ENCODE data around the gene ZNF394. TPM values are rescaled to one million over a fixed set of nuclear protein-coding genes. Genes with fewer than 3 reads are reported as not detected.
"Not testable (repeated sequence)": the region's sequence is repeated elsewhere in the genome, so short reads cannot be mapped to it uniquely, and the experiment has no call there.

ZNF394 gene
- 7.7 TPM for polyA plus RNA-seq (2013, experiment 1 of 2)
- polyA plus RNA-seq (2013, experiment 2 of 2): 7.6 TPM

DNA sequence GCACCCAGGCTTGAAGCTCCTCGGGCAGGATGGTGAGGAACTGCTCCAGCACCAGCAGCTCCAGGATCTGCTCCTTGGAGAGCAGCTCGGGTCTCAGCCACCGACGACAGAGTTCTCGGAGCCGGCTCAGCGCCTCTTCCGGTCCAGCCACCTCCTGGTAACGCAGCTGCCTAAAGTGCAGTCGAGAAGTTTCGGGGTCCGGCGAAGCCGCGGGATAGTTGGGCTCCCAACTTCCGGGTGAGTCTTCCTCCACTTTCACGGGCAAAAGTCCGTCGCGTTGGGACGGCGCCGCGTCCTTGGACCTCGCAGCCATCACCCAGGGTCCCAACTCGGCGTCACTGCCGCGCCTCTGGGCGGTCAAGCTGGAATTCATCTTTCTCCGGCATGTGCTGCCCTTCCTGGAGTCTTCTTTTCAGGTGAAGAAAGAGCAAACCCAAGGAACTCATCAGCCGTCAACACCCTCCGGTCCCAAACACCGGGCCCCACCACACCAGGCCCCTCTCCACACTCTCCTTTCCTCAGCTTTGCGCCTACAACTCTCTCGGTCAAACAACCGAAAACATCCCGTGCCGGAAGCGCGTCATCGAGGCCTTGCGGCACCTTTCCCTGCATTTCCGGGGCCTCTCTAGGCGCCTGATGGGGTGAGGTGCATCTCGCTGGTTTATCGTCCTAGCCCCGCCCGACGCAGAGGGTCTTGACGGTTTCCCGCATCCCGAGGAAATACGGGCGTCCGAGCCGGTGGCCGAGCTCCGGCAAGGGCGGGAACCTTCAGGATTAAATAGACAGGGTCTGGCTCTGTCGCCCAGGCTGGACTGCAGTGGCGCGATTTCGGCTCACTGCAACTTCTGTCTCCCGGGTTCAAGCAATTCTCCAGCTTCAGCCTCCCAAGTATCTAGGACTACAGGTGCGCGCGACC is at the start of gene ZNF394:
TSS of gene ZNF394 (minus strand) at position 561 of the 916 bp plus-strand sequence. CDS start at position 373, 188 bp downstream.
- Histone ChIP-seq H2BK12ac (ENCODE audit: low read length) (no peak within 1 kb of the TSS), H3K36me3 (replicated peaks in 1 of 2; ENCODE audit: control insufficient read depth in 2 of 2, insufficient read depth in 2 of 2, low read length in 2 of 2) (peaks cover 0 to 26% of the 10 kb centered on the region in 2 donors), H2AK5ac (ENCODE audit: low read depth, low read length) (peak within 1 kb of the TSS; percentile 43), H3K79me1 (ENCODE audit: low read depth, low read length) (peaks cover 10% of the 10 kb centered on the region), H2BK5ac (ENCODE audit: low read length) (no peak within 1 kb of the TSS), H3K4me2 (ENCODE audit: insufficient read depth, low read length, poor library complexity, severe bottlenecking) (peak within 1 kb of the TSS; percentile 85), H3K27ac (replicated peaks; ENCODE audit: low read length) (peak within 1 kb of the TSS; percentile 58), H4K91ac (ENCODE audit: low read depth, low read length, poor library complexity) (no peak within 1 kb of the TSS), H3K27me3 (ENCODE audit: control insufficient read depth in 3 of 3, insufficient read depth in 3 of 3, low read depth in 1 of 3, low read length in 3 of 3) (no peaks in the 10 kb centered on the region), H3K4me3 (ENCODE audit: low read length in 2 of 2) (peak within 1 kb of the TSS; percentile 84 to 94), H3K14ac (ENCODE audit: low read length) (no peak within 1 kb of the TSS), H4K8ac (ENCODE audit: low read depth, low read length) (peak within 1 kb of the TSS; percentile 4), H3K4me1 (ENCODE audit: control insufficient read depth in 2 of 2, insufficient read depth in 1 of 2, low read depth in 1 of 2, low read length in 2 of 2) (peaks cover 7 to 8% of the 10 kb centered on the region in 2 donors), H2AFZ (ENCODE audit: low read length) (peak within 1 kb of the TSS; percentile 95), H3K18ac (ENCODE audit: low read length) (peak within 1 kb of the TSS; percentile 84), H3K9ac (ENCODE audit: low read depth, low read length, poor library complexity) (peak within 1 kb of the TSS; percentile 96), H2BK120ac (ENCODE audit: low read depth, low read length) (no peak within 1 kb of the TSS), H3K4ac (ENCODE audit: low read length) (no peak within 1 kb of the TSS), H3K23ac (ENCODE audit: low read depth, low read length, poor library complexity) (peak within 1 kb of the TSS; percentile 66), H3K9me3 (replicated peaks in 1 of 2; ENCODE audit: control insufficient read depth in 2 of 2, insufficient read depth in 1 of 2, low read depth in 1 of 2, low read length in 2 of 2) (peaks cover 0 to 4% of the 10 kb centered on the region in 2 donors), H2BK15ac (ENCODE audit: low read length) (no peak within 1 kb of the TSS)
- peak; percentile 91 for DNase-seq (ENCODE audit: low spot score)
- WGBS, 2 donors (ENCODE audit: extremely low coverage in 2 of 2, insufficient read length in 2 of 2, insufficient replicate concordance in 1 of 2): no CpG with 5 or more reads among the region's 68 CpGs

GRCh38 chr7:99549545-99549944 is 49.5 kb upstream of the ZNF394 start:
- not testable (repeated sequence) for H2BK5ac ChIP-seq (ENCODE audit: low read length); H3K23ac ChIP-seq (ENCODE audit: low read depth, low read length, poor library complexity); H3K14ac ChIP-seq (ENCODE audit: low read length)

DNA sequence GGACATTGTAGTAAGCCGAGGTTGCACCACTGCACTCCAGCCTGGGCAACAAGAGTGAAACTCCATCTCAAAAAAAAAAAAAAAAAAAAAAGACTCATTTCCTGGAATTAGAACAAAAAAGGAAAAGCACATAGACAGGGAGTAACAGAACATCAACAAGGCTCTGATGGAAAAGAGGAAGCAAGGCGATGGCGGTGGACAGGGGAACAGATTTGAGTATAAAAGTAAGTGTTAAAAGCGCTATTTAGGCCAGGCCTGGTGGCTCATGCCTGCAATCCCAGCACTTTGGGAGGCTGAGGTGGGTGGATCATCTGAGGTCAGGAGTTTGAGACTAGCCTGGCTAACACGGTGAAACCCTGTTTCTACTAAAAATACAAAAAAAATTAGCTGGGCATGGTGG is 45.2 kb upstream of the ZNF394 start:
- not testable (repeated sequence) for H3K4me1 ChIP-seq (ENCODE audit: control insufficient read depth in 2 of 2, insufficient read depth in 1 of 2, low read depth in 1 of 2, low read length in 2 of 2); H3K18ac ChIP-seq (ENCODE audit: low read length); H3K23ac ChIP-seq (ENCODE audit: low read depth, low read length, poor library complexity); H3K9ac ChIP-seq (ENCODE audit: low read depth, low read length, poor library complexity); H4K91ac ChIP-seq (ENCODE audit: low read depth, low read length, poor library complexity); DNase-seq (ENCODE audit: low spot score); H3K4ac ChIP-seq (ENCODE audit: low read length); H2BK120ac ChIP-seq (ENCODE audit: low read depth, low read length); H3K79me1 ChIP-seq (ENCODE audit: low read depth, low read length); H3K14ac ChIP-seq (ENCODE audit: low read length); H2BK5ac ChIP-seq (ENCODE audit: low read length); H2BK15ac ChIP-seq (ENCODE audit: low read length); H3K27ac ChIP-seq (replicated peaks; ENCODE audit: low read length); H3K4me2 ChIP-seq (ENCODE audit: insufficient read depth, low read length, poor library complexity, severe bottlenecking); H3K27me3 ChIP-seq (ENCODE audit: control insufficient read depth in 3 of 3, insufficient read depth in 3 of 3, low read depth in 1 of 3, low read length in 3 of 3); H2AFZ ChIP-seq (ENCODE audit: low read length); H2AK5ac ChIP-seq (ENCODE audit: low read depth, low read length); H2BK12ac ChIP-seq (ENCODE audit: low read length); H3K4me3 ChIP-seq (ENCODE audit: low read length in 2 of 2); H4K8ac ChIP-seq (ENCODE audit: low read depth, low read length)
- no CpG with 5 or more reads among the region's 5 CpGs for WGBS, 2 donors (ENCODE audit: extremely low coverage in 2 of 2, insufficient read length in 2 of 2, insufficient replicate concordance in 1 of 2)
- H3K9me3 ChIP-seq (replicated peaks in 1 of 2; ENCODE audit: control insufficient read depth in 2 of 2, insufficient read depth in 1 of 2, low read depth in 1 of 2, low read length in 2 of 2): peaks cover 19 to 29% of the 10 kb centered on the region in 2 donors
- H3K36me3 ChIP-seq (replicated peaks in 1 of 2; ENCODE audit: control insufficient read depth in 2 of 2, insufficient read depth in 2 of 2, low read length in 2 of 2): peaks cover 7 to 52% of the 10 kb centered on the region in 2 donors

More at GRCh38 chr7:99549545-99549944, 49.5 kb upstream of the ZNF394 start:
- not testable (repeated sequence) for H2AK5ac ChIP-seq (ENCODE audit: low read depth, low read length); H3K79me1 ChIP-seq (ENCODE audit: low read depth, low read length); H3K18ac ChIP-seq (ENCODE audit: low read length); H3K4me1 ChIP-seq (ENCODE audit: control insufficient read depth in 2 of 2, insufficient read depth in 1 of 2, low read depth in 1 of 2, low read length in 2 of 2); H3K9ac ChIP-seq (ENCODE audit: low read depth, low read length, poor library complexity); H3K27ac ChIP-seq (replicated peaks; ENCODE audit: low read length); H2AFZ ChIP-seq (ENCODE audit: low read length); H4K8ac ChIP-seq (ENCODE audit: low read depth, low read length); H4K91ac ChIP-seq (ENCODE audit: low read depth, low read length, poor library complexity); H2BK15ac ChIP-seq (ENCODE audit: low read length); DNase-seq (ENCODE audit: low spot score); H2BK12ac ChIP-seq (ENCODE audit: low read length); H3K4me3 ChIP-seq (ENCODE audit: low read length in 2 of 2); H2BK120ac ChIP-seq (ENCODE audit: low read depth, low read length); H3K27me3 ChIP-seq (ENCODE audit: control insufficient read depth in 3 of 3, insufficient read depth in 3 of 3, low read depth in 1 of 3, low read length in 3 of 3); H3K4ac ChIP-seq (ENCODE audit: low read length); H3K4me2 ChIP-seq (ENCODE audit: insufficient read depth, low read length, poor library complexity, severe bottlenecking)
- Histone ChIP-seq H3K9me3 (replicated peaks in 1 of 2; ENCODE audit: control insufficient read depth in 2 of 2, insufficient read depth in 1 of 2, low read depth in 1 of 2, low read length in 2 of 2) (peaks cover 13 to 14% of the 10 kb centered on the region in 2 donors), H3K36me3 (replicated peaks in 1 of 2; ENCODE audit: control insufficient read depth in 2 of 2, insufficient read depth in 2 of 2, low read length in 2 of 2) (peaks cover 11 to 53% of the 10 kb centered on the region in 2 donors)
- no CpG with 5 or more reads among the region's 2 CpGs for WGBS, 2 donors (ENCODE audit: extremely low coverage in 2 of 2, insufficient read length in 2 of 2, insufficient replicate concordance in 1 of 2)

DNA sequence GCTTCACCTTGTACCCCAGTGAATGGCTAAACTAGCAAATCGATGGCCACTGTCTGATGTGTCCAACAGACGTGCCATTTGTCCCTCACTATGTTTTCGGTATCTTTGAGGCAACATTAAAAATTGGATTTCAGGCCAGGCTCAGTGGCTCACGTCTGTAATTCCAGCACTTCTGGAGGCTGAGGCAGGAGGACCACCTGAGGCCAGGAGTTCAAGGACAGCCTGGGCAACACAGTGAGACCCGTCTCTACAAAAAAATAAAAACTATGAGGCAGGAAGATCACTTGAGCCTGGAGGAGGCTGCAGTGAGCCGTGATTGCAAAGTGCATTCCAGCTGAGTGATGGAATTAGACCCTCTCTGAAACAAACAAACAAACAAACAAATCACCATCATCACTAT is 43.8 kb upstream of the ZNF394 start:
- no peak overlapping the region for H2AFZ ChIP-seq (ENCODE audit: low read length)
- no peak overlapping the region for H3K23ac ChIP-seq (ENCODE audit: low read depth, low read length, poor library complexity)
- WGBS, 2 donors (ENCODE audit: extremely low coverage in 2 of 2, insufficient read length in 2 of 2, insufficient replicate concordance in 1 of 2): no CpG with 5 or more reads among the region's 6 CpGs
- no peak overlapping the region for H3K4ac ChIP-seq (ENCODE audit: low read length)
- H3K14ac ChIP-seq (ENCODE audit: low read length): no peak overlapping the region
- peaks cover 21 to 32% of the 10 kb centered on the region in 2 donors for H3K9me3 ChIP-seq (replicated peaks in 1 of 2; ENCODE audit: control insufficient read depth in 2 of 2, insufficient read depth in 1 of 2, low read depth in 1 of 2, low read length in 2 of 2)
- H3K79me1 ChIP-seq (ENCODE audit: low read depth, low read length): no peaks in the 10 kb centered on the region
- no peak overlapping the region for H4K91ac ChIP-seq (ENCODE audit: low read depth, low read length, poor library complexity)
- no peak overlapping the region for H2BK12ac ChIP-seq (ENCODE audit: low read length)
- H2BK120ac ChIP-seq (ENCODE audit: low read depth, low read length): no peak overlapping the region
- peaks cover 7 to 49% of the 10 kb centered on the region in 2 donors for H3K36me3 ChIP-seq (replicated peaks in 1 of 2; ENCODE audit: control insufficient read depth in 2 of 2, insufficient read depth in 2 of 2, low read length in 2 of 2)
- H3K9ac ChIP-seq (ENCODE audit: low read depth, low read length, poor library complexity): no peak overlapping the region
- no peaks in the 10 kb centered on the region for H3K27me3 ChIP-seq (ENCODE audit: control insufficient read depth in 3 of 3, insufficient read depth in 3 of 3, low read depth in 1 of 3, low read length in 3 of 3)
- no peak overlapping the region for H2BK5ac ChIP-seq (ENCODE audit: low read length)
- H3K4me1 ChIP-seq (ENCODE audit: control insufficient read depth in 2 of 2, insufficient read depth in 1 of 2, low read depth in 1 of 2, low read length in 2 of 2): no peaks in the 10 kb centered on the region
- H2AK5ac ChIP-seq (ENCODE audit: low read depth, low read length): no peak overlapping the region
- H4K8ac ChIP-seq (ENCODE audit: low read depth, low read length): peak overlapping the region; percentile 1
- H2BK15ac ChIP-seq (ENCODE audit: low read length): no peak overlapping the region
- no peak for DNase-seq (ENCODE audit: low spot score)
- H3K27ac ChIP-seq (replicated peaks; ENCODE audit: low read length): no peak overlapping the region
- no peak overlapping the region for H3K4me3 ChIP-seq (ENCODE audit: low read length in 2 of 2)
- no peak overlapping the region for H3K18ac ChIP-seq (ENCODE audit: low read length)
- H3K4me2 ChIP-seq (ENCODE audit: insufficient read depth, low read length, poor library complexity, severe bottlenecking): no peak overlapping the region
